HCT116 (cell line): ENCODE data around the gene NCCRP1. TPM values are rescaled to one million over a fixed set of nuclear protein-coding genes. Genes with fewer than 3 reads are reported as not detected.

Source experiments
- ATAC-seq: fragments of 200-7000 bp; cut with Tn5 transposase; 2 replicates; pipeline ENCODE4 v1.9.1; 2020; ENCODE audit warnings: mild to moderate bottlenecking, moderate library complexity
- BruUV-seq: library from RNA; stranded (reverse); fragments of 400-500 nt; replicated peaks from 2 replicates; lab custom pipeline; 2021; lab: Mats Ljungman, UMichigan
- CTCF ChIA-PET: fragments of 300-600 bp; sonication (Branson Sonifier 250); formaldehyde crosslinking; loops from one replicate; lab custom pipeline; 2021; ENCODE audit warnings: antibody characterized with exemption; lab: Charles Lee
- POLR2A ChIA-PET: fragments of 300-600, 350-600 bp; sonication (Branson Sonifier 250); formaldehyde crosslinking; loops from one replicate; lab custom pipeline; 2021; ENCODE audit warnings: antibody characterized with exemption; lab: Charles Lee
- RAD21 ChIA-PET, 2 experiments: fragments of 300-600 bp; sonication (Branson Sonifier 250); formaldehyde crosslinking; loops; one replicate each; lab custom pipeline; 2023; ENCODE audit warnings: low total read pairs in 2 of 2; ENCODE audit not compliant: uncharacterized antibody in 2 of 2, unreplicated experiment in 2 of 2, low non-redundant PET in 1 of 2; lab: Charles Lee
- DNase-seq: peaks from one replicate; pipeline ENCODE4 v3.0.0-alpha.2; 2010; ENCODE audit warnings: low read depth, low spot score
- H2AFZ ChIP-seq: fragments of 200-600 bp; shearing (Covaris generic), sonication (generic); 2 replicates; pipeline ENCODE4 v1.6.1; 2017; ENCODE audit warnings: low read depth, mixed run types, mixed read lengths, antibody characterized with exemption, low read length; ENCODE audit not compliant: poor library complexity, severe bottlenecking
- H3K27ac ChIP-seq: 2 replicates; pipeline ENCODE4 v1.5.1; 2012; ENCODE audit warnings: low read depth, low read length
- H3K27me3 ChIP-seq: fragments of 200-600 bp; sonication (generic); 2 replicates; pipeline ENCODE4 v1.6.1; 2016; ENCODE audit warnings: mixed run types, low read length, mixed read lengths; ENCODE audit not compliant: insufficient read depth
- H3K36me3 ChIP-seq, 2 experiments: fragments of 200-500 bp in 1 of 2; fragments of 200-600 bp in 1 of 2; sonication (Bioruptor generic) in 1 of 2; sonication (generic) in 1 of 2; 2 replicates each; pipeline versions ENCODE4 v1.5.1 to v1.6.1; 2014 to 2016; ENCODE audit warnings: low read length in 2 of 2, inconsistent platforms in 1 of 2, mixed read lengths in 1 of 2, mixed run types in 1 of 2; ENCODE audit not compliant: insufficient read depth in 2 of 2, control insufficient read depth in 1 of 2
- H3K4me1 ChIP-seq, 2 experiments: fragments of 200-600 bp in 1 of 2; sonication (generic) in 1 of 2; 2 replicates each; pipeline versions ENCODE4 v1.5.1 to v1.6.1; 2012 to 2017; ENCODE audit warnings: low read length in 2 of 2, inconsistent platforms in 1 of 2, mild to moderate bottlenecking in 1 of 2, mixed read lengths in 1 of 2, mixed run types in 1 of 2, moderate library complexity in 1 of 2; ENCODE audit not compliant: insufficient read depth in 2 of 2, control insufficient read depth in 1 of 2
- H3K4me2 ChIP-seq: fragments of 200-600 bp; sonication (generic); 2 replicates; pipeline ENCODE4 v1.6.1; 2017; ENCODE audit warnings: mixed run types, low read length, mixed read lengths
- H3K4me3 ChIP-seq, 2 experiments: fragments of 200-600 bp in 1 of 2; sonication (generic) in 1 of 2; replicated peaks in 1 of 2; 2 replicates each; pipeline ENCODE4 v1.5.1; 2011 to 2016; ENCODE audit warnings: low read length in 2 of 2, control low read depth in 1 of 2, low read depth in 1 of 2, mild to moderate bottlenecking in 1 of 2, mixed read lengths in 1 of 2, mixed run types in 1 of 2
- H3K79me2 ChIP-seq: fragments of 200-600 bp; sonication (generic); 2 replicates; pipeline ENCODE4 v1.6.1; 2017; ENCODE audit warnings: mild to moderate bottlenecking, mixed run types, low read length, moderate library complexity, mixed read lengths; ENCODE audit not compliant: insufficient read depth
- H3K9ac ChIP-seq: fragments of 200-600 bp; sonication (generic); 2 replicates; pipeline ENCODE4 v1.6.1; 2016; ENCODE audit warnings: low read length, mixed read lengths
- H3K9me2 ChIP-seq: fragments of 200-600 bp; sonication (generic), shearing (Covaris generic); 2 replicates; pipeline ENCODE4 v1.6.1; 2017; ENCODE audit warnings: mixed run types, mild to moderate bottlenecking, moderate library complexity; ENCODE audit not compliant: insufficient read depth
- H3K9me3 ChIP-seq, 2 experiments: fragments of 200-500 bp in 1 of 2; fragments of 200-600 bp in 1 of 2; sonication (Bioruptor generic) in 1 of 2; sonication (generic) in 1 of 2; 2 replicates each; pipeline ENCODE4 v1.6.1; 2014 to 2017; ENCODE audit warnings: low read length in 2 of 2, mixed read lengths in 2 of 2, inconsistent platforms in 1 of 2, low read depth in 1 of 2, mild to moderate bottlenecking in 1 of 2, mixed run types in 1 of 2, moderate library complexity in 1 of 2; ENCODE audit not compliant: control insufficient read depth in 1 of 2, insufficient read depth in 1 of 2
- H4K20me1 ChIP-seq: fragments of 200-600 bp; sonication (generic), shearing (Covaris generic); 2 replicates; pipeline ENCODE4 v1.6.1; 2017; ENCODE audit warnings: mixed run types, mild to moderate bottlenecking, moderate library complexity; ENCODE audit not compliant: insufficient read depth
- CBX3 ChIP-seq: IDR thresholded peaks from 2 replicates; pipeline ENCODE4 v1.6.1; 2012; ENCODE audit warnings: low read depth
- CEBPB ChIP-seq: IDR thresholded peaks from 2 replicates; pipeline ENCODE4 v1.6.1; 2012; ENCODE audit warnings: low read depth
- EGR1 ChIP-seq: IDR thresholded peaks from 2 replicates; pipeline ENCODE4 v1.6.1; 2012; ENCODE audit warnings: low read depth
- EZH2 ChIP-seq: fragments of 200-600 bp; sonication (generic); IDR thresholded peaks from 2 replicates; pipeline ENCODE4 v1.6.1; 2017; ENCODE audit warnings: antibody characterized with exemption, mixed run types
- EZH2phosphoT487 ChIP-seq: fragments of 200-600 bp; IDR thresholded peaks from 2 replicates; pipeline ENCODE4 v1.6.1; 2018; ENCODE audit warnings: antibody characterized with exemption, borderline replicate concordance
- FOSL1 ChIP-seq: IDR thresholded peaks from 2 replicates; pipeline ENCODE4 v1.6.1; 2012; ENCODE audit warnings: low read depth
- JUND ChIP-seq: IDR thresholded peaks from 2 replicates; pipeline ENCODE4 v1.6.1; 2012
- POLR2A ChIP-seq: IDR thresholded peaks from 2 replicates; pipeline ENCODE4 v1.7.0; 2011; ENCODE audit warnings: borderline replicate concordance; ENCODE audit not compliant: insufficient read depth, insufficient read length; ENCODE audit errors: extremely low read depth
- POLR2AphosphoS5 ChIP-seq: IDR thresholded peaks from 2 replicates; pipeline ENCODE4 v1.6.1; 2011; ENCODE audit warnings: mild to moderate bottlenecking, low read depth, low read length, moderate library complexity
- RAD21 ChIP-seq: IDR thresholded peaks from 2 replicates; pipeline ENCODE4 v1.6.1; 2012; ENCODE audit warnings: low read depth, mild to moderate bottlenecking
- REST ChIP-seq: IDR thresholded peaks from 2 replicates; pipeline ENCODE4 v1.6.1; 2012; ENCODE audit warnings: low read depth
- SP1 ChIP-seq: IDR thresholded peaks from 2 replicates; pipeline ENCODE4 v1.6.1; 2012; ENCODE audit warnings: low read depth
- SRF ChIP-seq: IDR thresholded peaks from 2 replicates; pipeline ENCODE4 v1.6.1; 2012; ENCODE audit warnings: low read depth
- TCF7L2 ChIP-seq: IDR thresholded peaks from 2 replicates; pipeline ENCODE4 v1.7.0; 2011; ENCODE audit warnings: borderline replicate concordance, inconsistent platforms; ENCODE audit not compliant: insufficient read depth, insufficient read length; ENCODE audit errors: extremely low read depth
- ZBTB33 ChIP-seq: IDR thresholded peaks from 2 replicates; pipeline ENCODE4 v1.6.1; 2011; ENCODE audit warnings: mild to moderate bottlenecking, low read length, moderate library complexity; ENCODE audit not compliant: insufficient replicate concordance; ENCODE audit errors: extremely low read depth
- ZFX ChIP-seq: fragments of 450-650 bp; IDR thresholded peaks from 2 replicates; pipeline ENCODE4 v1.6.1; 2017
- ZNF274 ChIP-seq: fragments of 200-500 bp; sonication (Bioruptor generic); IDR thresholded peaks from 2 replicates; pipeline ENCODE4 v1.6.1; 2014; ENCODE audit warnings: mild to moderate bottlenecking, low read depth, low read length, inconsistent platforms
- intact Hi-C: fragments of 100-400 bp; cut with micrococcal nuclease; formaldehyde crosslinking; loops from 2 replicates; pipeline ENCODE4 v1.10.0; 2022
- total RNA-seq: library from RNA; stranded (reverse); gene quantifications from one replicate; pipeline ENCODE4 v1.2.1, GENCODE V29; 2021; ENCODE audit not compliant: unreplicated experiment
- TF ChIP-seq, protein P1 (sequence below): IDR thresholded peaks from 2 replicates; pipeline ENCODE4 v1.6.1; 2012
- TF ChIP-seq, protein P2 (sequence below): IDR thresholded peaks from 2 replicates; pipeline ENCODE4 v1.6.1; 2012
- TF ChIP-seq, protein P3 (sequence below), 3 experiments: fragments of 200-600 bp in 1 of 3; sonication (generic) in 1 of 3; IDR thresholded peaks in 2 of 3; conservative IDR thresholded peaks in 1 of 3; 2 replicates each; pipeline ENCODE4 v1.5.1; 2012 to 2017; ENCODE audit warnings: low read depth in 2 of 3, low read length in 2 of 3, antibody characterized with exemption in 1 of 3, borderline replicate concordance in 1 of 3, control low read depth in 1 of 3, mild to moderate bottlenecking in 1 of 3, mixed read lengths in 1 of 3, mixed run types in 1 of 3, moderate library complexity in 1 of 3; ENCODE audit not compliant: insufficient read depth in 1 of 3

Gene NCCRP1
- total RNA-seq, 1 experiment from 2014 or later, result 0.12 TPM

DNA sequence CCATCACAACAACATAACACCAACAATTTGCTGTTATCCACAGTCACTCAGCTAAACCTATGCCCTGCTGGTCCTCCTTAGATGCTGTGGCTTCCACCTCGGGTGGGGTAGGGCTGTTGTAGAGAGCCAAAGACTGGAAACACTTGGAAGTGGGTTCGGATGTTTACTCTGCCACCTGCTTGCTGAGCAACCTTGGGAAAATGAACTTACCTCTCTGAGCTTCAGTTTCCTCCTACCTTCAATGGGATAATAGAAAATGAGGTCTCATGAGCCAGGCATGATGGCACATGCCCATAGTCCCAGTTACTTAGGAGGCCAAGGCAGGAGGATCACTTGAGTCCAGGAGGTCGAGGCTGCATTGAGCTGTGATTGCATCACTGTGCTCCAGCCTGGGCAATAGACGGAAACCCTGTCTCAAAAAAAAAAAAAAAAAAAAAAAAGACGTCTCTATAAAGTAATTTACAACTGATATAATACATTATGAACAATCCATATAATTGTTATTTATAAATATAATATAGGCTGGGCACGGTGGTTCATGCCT is 10.6 kb downstream of the NCCRP1 start:
- intact Hi-C loops, result no loop called here
- Histone ChIP-seq H3K4me1 (peaks cover 9 to 10% of the 10 kb centered on the region in 2 experiments; a peak in 3 of 4 replicates), H3K27ac (no peak overlapping the region), H2AFZ (no peak overlapping the region), H3K36me3 (no peaks in the 10 kb centered on the region), H3K9me2 (no peaks in the 10 kb centered on the region), H3K9ac (no peak overlapping the region), H3K27me3 (no peaks in the 10 kb centered on the region), H3K79me2 (no peaks in the 10 kb centered on the region), H3K9me3 (no peaks in the 10 kb centered on the region), H3K4me2 (no peak overlapping the region), H4K20me1 (no peaks in the 10 kb centered on the region), H3K4me3 (no peak overlapping the region)
- DNase-seq, result no peak
- no peak for ATAC-seq
- RAD21 ChIA-PET, result no interaction called here
- no peak for TF ChIP-seq POLR2AphosphoS5
- no peak for TF ChIP-seq EGR1
- TF ChIP-seq EZH2, result no peak
- TF ChIP-seq, protein P1, sequence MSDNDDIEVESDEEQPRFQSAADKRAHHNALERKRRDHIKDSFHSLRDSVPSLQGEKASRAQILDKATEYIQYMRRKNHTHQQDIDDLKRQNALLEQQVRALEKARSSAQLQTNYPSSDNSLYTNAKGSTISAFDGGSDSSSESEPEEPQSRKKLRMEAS, result no peak
- TF ChIP-seq CBX3, result no peak
- TF ChIP-seq CEBPB, result no peak
- no peak for TF ChIP-seq REST
- TF ChIP-seq ZBTB33, result no peak
- TF ChIP-seq SRF, result no peak
- TF ChIP-seq, protein P2, sequence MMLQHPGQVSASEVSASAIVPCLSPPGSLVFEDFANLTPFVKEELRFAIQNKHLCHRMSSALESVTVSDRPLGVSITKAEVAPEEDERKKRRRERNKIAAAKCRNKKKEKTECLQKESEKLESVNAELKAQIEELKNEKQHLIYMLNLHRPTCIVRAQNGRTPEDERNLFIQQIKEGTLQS, result no peak
- no peak for TF ChIP-seq FOSL1
- no peak for TF ChIP-seq EZH2phosphoT487
- TF ChIP-seq ZNF274, result no peak
- TF ChIP-seq POLR2A, result no peak
- TF ChIP-seq ZFX, result no peak
- no peak for TF ChIP-seq TCF7L2
- no peak for TF ChIP-seq RAD21
- TF ChIP-seq SP1, result no peak
- no peak for TF ChIP-seq JUND
- TF ChIP-seq, protein P3, sequence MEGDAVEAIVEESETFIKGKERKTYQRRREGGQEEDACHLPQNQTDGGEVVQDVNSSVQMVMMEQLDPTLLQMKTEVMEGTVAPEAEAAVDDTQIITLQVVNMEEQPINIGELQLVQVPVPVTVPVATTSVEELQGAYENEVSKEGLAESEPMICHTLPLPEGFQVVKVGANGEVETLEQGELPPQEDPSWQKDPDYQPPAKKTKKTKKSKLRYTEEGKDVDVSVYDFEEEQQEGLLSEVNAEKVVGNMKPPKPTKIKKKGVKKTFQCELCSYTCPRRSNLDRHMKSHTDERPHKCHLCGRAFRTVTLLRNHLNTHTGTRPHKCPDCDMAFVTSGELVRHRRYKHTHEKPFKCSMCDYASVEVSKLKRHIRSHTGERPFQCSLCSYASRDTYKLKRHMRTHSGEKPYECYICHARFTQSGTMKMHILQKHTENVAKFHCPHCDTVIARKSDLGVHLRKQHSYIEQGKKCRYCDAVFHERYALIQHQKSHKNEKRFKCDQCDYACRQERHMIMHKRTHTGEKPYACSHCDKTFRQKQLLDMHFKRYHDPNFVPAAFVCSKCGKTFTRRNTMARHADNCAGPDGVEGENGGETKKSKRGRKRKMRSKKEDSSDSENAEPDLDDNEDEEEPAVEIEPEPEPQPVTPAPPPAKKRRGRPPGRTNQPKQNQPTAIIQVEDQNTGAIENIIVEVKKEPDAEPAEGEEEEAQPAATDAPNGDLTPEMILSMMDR (IDR thresholded peaks at IDR 0.05 in 2 of 3, conservative IDR thresholded peaks at IDR 0.05 in 1 of 3; ENCODE audit: borderline replicate concordance in 1 of 3, insufficient read depth in 1 of 3, low read depth in 2 of 3, low read length in 2 of 3), result no peak
- POLR2A ChIA-PET, result interaction anchor here (0.5 kb wide), 1 partner anchor 586 kb away, joined by 3 read pairs; no protein-coding TSS in a partner anchor
- no TSS peak for BruUV-seq
- CTCF ChIA-PET, result no interaction called here
